Activated CD8-positive, alpha-beta memory T cell treated with anti-CD3 and anti-CD28 coated beads for 48 hours (primary cell): ENCODE data around the gene PTGFR.

Experiments used
- DNase-seq, 3 experiments: peaks; one replicate each; pipeline ENCODE4 v3.0.0-alpha.2; 2020; ENCODE audit warnings: low read depth in 2 of 3, low spot score in 2 of 3

PTGFR gene

GRCh38 chr1:78519446-78519845 is 28.7 kb downstream of the PTGFR start:
- DNase-seq: no peak

GRCh38 chr1:78520216-78520615 is 29.4 kb downstream of the PTGFR start:
- DNase-seq: no peak

GRCh38 chr1:78520843-78521242 is 30.1 kb downstream of the PTGFR start:
- DNase-seq: no peak

GRCh38 chr1:78522136-78522535 is 31.4 kb downstream of the PTGFR start:
- no peak for DNase-seq

- no peak for DNase-seq
Observed at GRCh38 chr1:78526496-78526895, 35.7 kb downstream of the PTGFR start.

GRCh38 chr1:78527706-78528105 is 36.9 kb downstream of the PTGFR start:
- no peak for DNase-seq

- DNase-seq: no peak
Observed at GRCh38 chr1:78533527-78533926, 42.8 kb downstream of the PTGFR start.

GRCh38 chr1:78535286-78535685 is 44.5 kb downstream of the PTGFR start:
- DNase-seq: no peak

GRCh38 chr1:78536427-78536826 is 45.7 kb downstream of the PTGFR start:
- no peak for DNase-seq

GRCh38 chr1:78540048-78540447 is 49.3 kb downstream of the PTGFR start:
- no peak for DNase-seq

- DNase-seq: no peak
Observed at GRCh38 chr1:78541479-78541878, 50.7 kb downstream of the PTGFR start.

GRCh38 chr1:78543941-78544643 is 53.3 kb downstream of the PTGFR start:
- no peak for DNase-seq

GRCh38 chr1:78547081-78547480 is 56.3 kb downstream of the PTGFR start:
- DNase-seq: no peak

GRCh38 chr1:78549331-78549730 is 58.6 kb downstream of the PTGFR start:
- no peak for DNase-seq

GRCh38 chr1:78549891-78550290 is 59.1 kb downstream of the PTGFR start:
- no peak for DNase-seq

GRCh38 chr1:78553859-78554258 is 63.1 kb downstream of the PTGFR start:
- no peak for DNase-seq

- no peak for DNase-seq
Observed at GRCh38 chr1:78554840-78555239, 64.1 kb downstream of the PTGFR start.

- DNase-seq: no peak
Observed at GRCh38 chr1:78559680-78560079, 68.9 kb downstream of the PTGFR start.

- no peak for DNase-seq
Observed at GRCh38 chr1:78560811-78561210, 70.0 kb downstream of the PTGFR start.

- no peak for DNase-seq
Observed at GRCh38 chr1:78561856-78562255, 71.1 kb downstream of the PTGFR start.

GRCh38 chr1:78565393-78565792 is 74.6 kb downstream of the PTGFR start:
- no peak for DNase-seq

GRCh38 chr1:78570539-78570938 is 79.8 kb downstream of the PTGFR start:
- DNase-seq: no peak
